Trophoblast cell (in vitro differentiated cells and primary cell): ENCODE measurements around the gene ALKBH5.

Source experiments
- DNase-seq, 2 donors: peaks; one replicate each; pipeline ENCODE4 v3.0.0-alpha.2; 2016
- H2AFZ ChIP-seq: 2 replicates; pipeline ENCODE4 v1.6.1; 2013; ENCODE audit warnings: low read length, moderate library complexity, mild to moderate bottlenecking; ENCODE audit not compliant: insufficient read depth, poor library complexity
- H2AK5ac ChIP-seq: 2 replicates; pipeline ENCODE4 v1.6.1; 2013; ENCODE audit warnings: mild to moderate bottlenecking, low read length
- H2BK120ac ChIP-seq: 2 replicates; pipeline ENCODE4 v1.6.1; 2013; ENCODE audit warnings: low read length, mild to moderate bottlenecking, moderate library complexity; ENCODE audit not compliant: insufficient read depth, poor library complexity
- H2BK12ac ChIP-seq: 2 replicates; pipeline ENCODE4 v1.6.1; 2013; ENCODE audit warnings: mild to moderate bottlenecking, low read length, moderate library complexity
- H2BK5ac ChIP-seq: 2 replicates; pipeline ENCODE4 v1.6.1; 2013; ENCODE audit warnings: low read length, low read depth, moderate library complexity, mild to moderate bottlenecking; ENCODE audit not compliant: poor library complexity
- H3K14ac ChIP-seq: 2 replicates; pipeline ENCODE4 v1.6.1; 2013; ENCODE audit warnings: mild to moderate bottlenecking, low read length
- H3K18ac ChIP-seq: 2 replicates; pipeline ENCODE4 v1.6.1; 2013; ENCODE audit warnings: mild to moderate bottlenecking, low read length
- H3K23ac ChIP-seq: 2 replicates; pipeline ENCODE4 v1.6.1; 2013; ENCODE audit warnings: low read length
- H3K27ac ChIP-seq: 2 replicates; pipeline ENCODE4 v1.5.1; 2013; ENCODE audit warnings: low read depth, mild to moderate bottlenecking, inconsistent platforms, low read length, moderate library complexity
- H3K27me3 ChIP-seq: 2 replicates; pipeline ENCODE4 v1.6.1; 2013; ENCODE audit warnings: inconsistent platforms, mild to moderate bottlenecking, low read length, moderate library complexity; ENCODE audit not compliant: insufficient read depth
- H3K36me3 ChIP-seq, 2 experiments: 1 replicate in 1 of 2; 2 replicates in 1 of 2; pipeline ENCODE4 v1.6.1; 2013; ENCODE audit warnings: low read length in 2 of 2, mild to moderate bottlenecking in 2 of 2, moderate library complexity in 1 of 2; ENCODE audit not compliant: insufficient read depth in 2 of 2, control insufficient read depth in 1 of 2
- H3K4ac ChIP-seq: 2 replicates; pipeline ENCODE4 v1.6.1; 2013; ENCODE audit warnings: low read depth, mild to moderate bottlenecking, low read length, moderate library complexity
- H3K4me1 ChIP-seq, 2 experiments: 1 replicate in 1 of 2; 2 replicates in 1 of 2; pipeline ENCODE4 v1.6.1; 2013; ENCODE audit warnings: low read length in 2 of 2, mild to moderate bottlenecking in 2 of 2, moderate library complexity in 1 of 2; ENCODE audit not compliant: insufficient read depth in 2 of 2, control insufficient read depth in 1 of 2
- H3K4me2 ChIP-seq: 2 replicates; pipeline ENCODE4 v1.6.1; 2013; ENCODE audit warnings: inconsistent platforms, mild to moderate bottlenecking, low read length, moderate library complexity
- H3K4me3 ChIP-seq: 2 replicates; pipeline ENCODE4 v1.5.1; 2013; ENCODE audit warnings: mild to moderate bottlenecking, low read depth, low read length, inconsistent platforms
- H3K79me1 ChIP-seq: one replicate; pipeline ENCODE4 v1.6.1; 2013; ENCODE audit warnings: low read length
- H3K79me2 ChIP-seq: 2 replicates; pipeline ENCODE4 v1.6.1; 2013; ENCODE audit warnings: low read length, mild to moderate bottlenecking; ENCODE audit not compliant: control insufficient read depth, insufficient read depth, poor library complexity
- H3K9ac ChIP-seq: 2 replicates; pipeline ENCODE4 v1.6.1; 2013; ENCODE audit warnings: mild to moderate bottlenecking, low read length
- H3K9me3 ChIP-seq: 2 replicates; pipeline ENCODE4 v1.6.1; 2013; ENCODE audit warnings: low read depth, mild to moderate bottlenecking, control low read depth, inconsistent platforms, low read length; ENCODE audit not compliant: insufficient read depth
- H4K12ac ChIP-seq: 2 replicates; pipeline ENCODE4 v1.6.1; 2013; ENCODE audit warnings: low read depth, mild to moderate bottlenecking, low read length, moderate library complexity
- H4K8ac ChIP-seq: 2 replicates; pipeline ENCODE4 v1.6.1; 2013; ENCODE audit warnings: low read depth, mild to moderate bottlenecking, low read length, moderate library complexity
- H4K91ac ChIP-seq: one replicate; pipeline ENCODE4 v1.6.1; 2013; ENCODE audit warnings: low read depth, mild to moderate bottlenecking, low read length, moderate library complexity
- WGBS: extraction: QIAGEN DNeasy Blood & Tissue Kit; methylation state at CpG from one replicate; pipeline ENCODE4 v1.1.7; 2013; ENCODE audit warnings: missing lambda C conversion rate; ENCODE audit not compliant: insufficient read length, insufficient coverage; ENCODE audit errors: extremely low coverage; 5-methylcytosine and 5-hydroxymethylcytosine counted together

ALKBH5 gene

GRCh38 chr17:18194804-18195203 lies 11.2 kb downstream of the ALKBH5 start:
- H3K4me1 ChIP-seq = peaks cover 3 to 10% of the 10 kb centered on the region in 2 experiments
- no peak overlapping the region for H2BK5ac ChIP-seq
- no peak overlapping the region for H3K4me2 ChIP-seq
- H3K14ac ChIP-seq = no peak overlapping the region
- no peak overlapping the region for H3K4me3 ChIP-seq
- H2AFZ ChIP-seq = no peak overlapping the region
- no peak overlapping the region for H2AK5ac ChIP-seq
- H3K9me3 ChIP-seq = no peaks in the 10 kb centered on the region
- no peak overlapping the region for H2BK12ac ChIP-seq
- H4K8ac ChIP-seq = no peak overlapping the region
- no CpG with 5 or more reads among the region's 4 CpGs for WGBS
- no peak overlapping the region for H3K4ac ChIP-seq
- peaks cover 43 to 50% of the 10 kb centered on the region in 2 experiments for H3K36me3 ChIP-seq
- H3K27me3 ChIP-seq = no peaks in the 10 kb centered on the region
- H3K18ac ChIP-seq = no peak overlapping the region
- peaks cover 5% of the 10 kb centered on the region for H3K79me2 ChIP-seq
- no peak overlapping the region for H2BK120ac ChIP-seq
- H3K79me1 ChIP-seq = no peaks in the 10 kb centered on the region
- no peak overlapping the region for H4K12ac ChIP-seq
- no peak overlapping the region for H3K27ac ChIP-seq
- H3K23ac ChIP-seq = no peak overlapping the region
- no peak for DNase-seq
- H4K91ac ChIP-seq = no peak overlapping the region
- H3K9ac ChIP-seq = no peak overlapping the region

- Histone ChIP-seq H2BK12ac (no peak overlapping the region), H4K12ac (no peak overlapping the region), H3K23ac (no peak overlapping the region), H4K8ac (no peak overlapping the region), H3K79me2 (peaks cover 3% of the 10 kb centered on the region), H2AFZ (no peak overlapping the region), H2BK120ac (no peak overlapping the region), H3K36me3 (peaks cover 42 to 48% of the 10 kb centered on the region in 2 experiments), H2AK5ac (no peak overlapping the region), H3K27ac (no peak overlapping the region), H3K4me1 (peaks cover 3 to 7% of the 10 kb centered on the region in 2 experiments), H3K9me3 (no peaks in the 10 kb centered on the region), H3K27me3 (no peaks in the 10 kb centered on the region), H3K18ac (no peak overlapping the region), H3K4me2 (no peak overlapping the region), H3K14ac (no peak overlapping the region), H3K9ac (no peak overlapping the region), H3K4ac (peak overlapping the region; percentile 7), H2BK5ac (no peak overlapping the region), H3K79me1 (no peaks in the 10 kb centered on the region), H4K91ac (no peak overlapping the region), H3K4me3 (no peak overlapping the region)
- WGBS = no CpG with 5 or more reads among the region's 5 CpGs
- no peak for DNase-seq
Measured at GRCh38 chr17:18195246-18195645, 11.6 kb downstream of the ALKBH5 start.

- no peak overlapping the region for H3K9ac ChIP-seq
- no peak overlapping the region for H3K4me2 ChIP-seq
- H4K8ac ChIP-seq = no peak overlapping the region
- H2BK5ac ChIP-seq = no peak overlapping the region
- no peak overlapping the region for H3K27ac ChIP-seq
- peak overlapping the region; percentile 17 for H3K18ac ChIP-seq
- no peaks in the 10 kb centered on the region for H3K9me3 ChIP-seq
- H3K4me1 ChIP-seq = peaks cover 3 to 7% of the 10 kb centered on the region in 2 experiments
- no peak overlapping the region for H2AK5ac ChIP-seq
- peaks cover 35 to 48% of the 10 kb centered on the region in 2 experiments for H3K36me3 ChIP-seq
- H3K4ac ChIP-seq = no peak overlapping the region
- no peak overlapping the region for H2BK12ac ChIP-seq
- H4K91ac ChIP-seq = no peak overlapping the region
- no peaks in the 10 kb centered on the region for H3K79me1 ChIP-seq
- H3K27me3 ChIP-seq = no peaks in the 10 kb centered on the region
- no peak overlapping the region for H4K12ac ChIP-seq
- H3K23ac ChIP-seq = no peak overlapping the region
- no peak for DNase-seq
- H3K79me2 ChIP-seq = no peaks in the 10 kb centered on the region
- H2AFZ ChIP-seq = no peak overlapping the region
- H3K4me3 ChIP-seq = no peak overlapping the region
- no peak overlapping the region for H2BK120ac ChIP-seq
- H3K14ac ChIP-seq = no peak overlapping the region
- no CpG with 5 or more reads among the region's 3 CpGs for WGBS
Measured at GRCh38 chr17:18197535-18198194, 14.0 kb downstream of the ALKBH5 start.

DNA sequence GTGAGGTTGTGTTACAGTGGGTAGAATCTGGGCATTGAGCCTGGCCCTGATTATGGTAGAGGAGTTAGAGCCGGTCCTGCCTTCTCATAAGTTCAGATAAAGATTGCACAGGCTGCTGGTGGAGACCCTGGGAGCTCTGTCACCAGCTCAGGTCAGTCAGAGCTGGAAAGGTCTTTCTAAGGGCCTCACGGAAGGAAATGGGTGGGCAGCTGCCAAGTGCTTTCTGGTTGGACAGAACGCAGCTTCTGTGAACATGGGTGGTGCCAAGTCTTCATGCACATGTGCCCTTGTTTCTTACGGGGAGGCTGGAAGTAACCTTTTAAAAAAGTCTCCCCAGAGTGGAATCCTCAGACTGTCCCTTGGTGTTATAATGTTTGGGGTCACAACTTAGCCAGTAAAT lies 14.9 kb downstream of the ALKBH5 start:
- no peak overlapping the region for H2AK5ac ChIP-seq
- no peak overlapping the region for H3K23ac ChIP-seq
- no peaks in the 10 kb centered on the region for H3K9me3 ChIP-seq
- H3K4me1 ChIP-seq = peaks cover 8 to 13% of the 10 kb centered on the region in 2 experiments
- H3K27me3 ChIP-seq = no peaks in the 10 kb centered on the region
- peaks cover 33 to 47% of the 10 kb centered on the region in 2 experiments for H3K36me3 ChIP-seq
- no peaks in the 10 kb centered on the region for H3K79me1 ChIP-seq
- no peak overlapping the region for H3K9ac ChIP-seq
- H4K91ac ChIP-seq = no peak overlapping the region
- H4K8ac ChIP-seq = no peak overlapping the region
- no peak overlapping the region for H3K4me3 ChIP-seq
- no CpG with 5 or more reads among the region's 4 CpGs for WGBS
- H2AFZ ChIP-seq = no peak overlapping the region
- H4K12ac ChIP-seq = no peak overlapping the region
- no peak overlapping the region for H3K4me2 ChIP-seq
- H3K18ac ChIP-seq = no peak overlapping the region
- no peak overlapping the region for H3K14ac ChIP-seq
- no peak overlapping the region for H2BK120ac ChIP-seq
- no peaks in the 10 kb centered on the region for H3K79me2 ChIP-seq
- no peak for DNase-seq
- no peak overlapping the region for H2BK5ac ChIP-seq
- no peak overlapping the region for H2BK12ac ChIP-seq
- H3K4ac ChIP-seq = no peak overlapping the region
- no peak overlapping the region for H3K27ac ChIP-seq
